ENCODE results near the gene PDE8B.

DNA sequence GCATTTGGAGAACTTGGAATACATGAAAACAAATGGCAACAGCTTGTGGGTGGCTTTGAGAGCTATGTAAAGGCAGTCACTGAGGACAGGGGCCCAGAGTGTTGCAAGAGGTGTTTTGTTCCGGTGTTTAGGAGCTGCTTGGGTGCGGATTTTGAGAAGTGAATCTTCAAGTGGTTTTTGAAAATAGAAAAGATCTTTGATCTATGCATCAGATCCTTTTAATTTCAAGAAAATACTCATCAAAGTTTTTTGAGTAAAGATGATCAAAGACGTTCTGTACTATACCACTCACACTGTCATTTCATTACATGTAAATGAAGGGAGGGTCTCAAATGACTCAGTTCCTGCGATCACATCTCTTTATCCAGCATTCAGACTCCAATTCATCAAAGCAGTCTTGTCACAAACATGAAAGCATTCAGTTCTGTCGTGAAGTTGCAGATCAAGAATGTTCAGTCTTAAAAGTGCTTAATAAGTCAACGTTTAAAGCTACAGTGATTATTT lies 169.1 kb downstream of the PDE8B start:
- TF ChIP-seq GATA3 (IDR thresholded peaks at IDR 0.05; ENCODE audit: low read depth, low read length) (no peak), GATA2 (IDR thresholded peaks at IDR 0.05; ENCODE audit: low read depth, low read length) (no peak)

All from SH-SY5Y (cell line).